Frontal cortex (tissue), 4 donors: ENCODE data around the gene GPX2. TPM values are rescaled to one million over a fixed set of nuclear protein-coding genes. Genes with fewer than 3 reads are reported as not detected.

Experiments
- DNase-seq, 2 donors: peaks; one replicate each; pipeline ENCODE4 v3.0.0; 2012; ENCODE audit warnings: low spot score in 2 of 2
- FAIRE-seq: peaks from 2 replicates; lab custom pipeline; 2012; peaks lifted over from hg19 to GRCh38; lab: Jason Lieb, UNC
- total RNA-seq: library from RNA; depleted of rRNA; stranded (reverse); fragments of >200 nt; gene quantifications from one replicate; pipeline ENCODE4 v1.2.3, GENCODE V29; 2014
- donor health status: control.
- donor health status: control.
- donor health status: control.

GPX2 gene
- total RNA-seq, 1 donor from 2014 or later = not detected

GRCh38 chr14:64965356-64966000, 22.9 kb upstream of the GPX2 start:
- FAIRE-seq (no peak), DNase-seq (no peak)

GRCh38 chr14:64963611-64964010, 21.1 kb upstream of the GPX2 start:
- no peak for FAIRE-seq
- no peak for DNase-seq

DNA sequence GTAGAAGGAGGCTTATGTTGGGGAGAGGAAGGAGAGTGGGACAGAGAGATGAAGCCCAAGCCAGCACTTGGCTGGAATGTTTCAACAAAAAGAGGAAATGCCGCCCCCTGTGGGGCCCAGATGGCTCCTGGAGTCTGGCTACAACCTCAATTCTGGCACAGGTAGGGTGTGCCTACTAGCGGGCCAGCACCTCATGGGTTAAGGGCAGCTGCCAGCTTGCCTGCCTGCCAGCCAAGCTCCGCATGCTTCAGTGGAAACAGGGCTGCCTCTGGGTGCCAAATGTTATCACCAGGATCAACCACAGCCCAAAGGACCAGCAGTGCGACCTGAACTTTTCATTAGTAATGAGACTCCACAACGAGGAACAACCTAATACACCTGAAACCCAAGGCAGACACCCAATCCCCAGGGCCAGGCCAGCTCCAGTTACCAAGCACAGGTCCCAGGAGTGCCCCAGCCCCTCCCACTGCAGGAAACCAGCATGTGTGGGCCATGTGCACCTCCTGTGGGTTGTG, 18.3 kb upstream of the GPX2 start:
- DNase-seq (no peak), FAIRE-seq (no peak)

GRCh38 chr14:64958743-64959142, 16.2 kb upstream of the GPX2 start:
- no peak for FAIRE-seq
- no peak for DNase-seq

DNA sequence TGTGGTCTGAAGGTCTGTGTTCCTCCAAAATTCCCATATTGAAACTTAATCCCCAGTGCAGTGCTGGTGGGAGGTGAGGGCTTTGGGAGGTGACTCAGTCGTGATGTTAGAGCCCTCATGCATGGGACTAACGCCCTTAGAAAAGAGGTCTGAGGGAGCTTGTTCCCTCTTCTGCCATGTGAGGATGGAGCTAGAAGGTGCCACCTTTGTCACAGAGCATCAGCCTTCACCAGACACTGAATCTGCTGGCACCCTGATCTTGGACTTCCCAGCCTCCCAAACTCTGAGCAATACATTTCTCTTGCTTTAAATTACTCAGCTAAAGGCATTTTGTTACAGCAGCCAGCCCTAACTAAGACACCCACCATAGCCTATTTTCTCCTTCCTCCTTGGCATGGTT, 15.7 kb upstream of the GPX2 start:
- DNase-seq (no peak), FAIRE-seq (no peak)

DNA sequence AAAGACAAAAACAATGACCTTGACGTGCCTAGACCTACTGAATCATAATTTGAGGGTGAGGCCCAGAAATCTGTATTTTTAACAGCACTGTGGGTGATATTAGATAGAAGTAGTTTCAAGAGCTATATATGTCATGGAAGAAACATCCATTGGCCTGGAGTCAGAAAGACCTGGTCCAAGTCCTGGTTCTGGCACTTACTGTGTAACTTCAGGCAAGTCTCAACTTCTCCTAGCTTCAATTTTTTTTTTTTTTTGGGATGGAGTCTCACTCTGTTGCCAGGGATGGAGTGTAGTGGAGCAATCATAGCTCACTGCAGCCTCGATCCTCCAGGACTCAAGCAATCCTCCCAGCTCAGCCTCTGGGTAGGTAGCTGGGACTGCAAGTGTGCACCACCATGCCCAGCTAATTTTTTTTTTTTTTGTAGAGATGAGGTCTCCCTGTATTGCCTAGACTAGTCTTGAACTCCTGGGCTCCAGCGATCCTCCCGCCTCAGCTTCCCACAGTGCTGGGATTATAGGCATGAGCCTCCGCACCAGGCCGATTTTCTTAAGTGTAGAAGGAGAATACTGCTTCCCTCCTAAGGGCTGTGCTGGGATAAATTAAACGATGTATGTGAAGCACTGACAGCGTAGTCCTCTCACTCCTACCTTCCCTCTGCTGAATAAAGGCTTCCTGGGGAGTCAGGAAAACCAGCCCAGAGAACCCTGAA, 14.3 kb upstream of the GPX2 start:
- DNase-seq (no peak), FAIRE-seq (no peak)

DNA sequence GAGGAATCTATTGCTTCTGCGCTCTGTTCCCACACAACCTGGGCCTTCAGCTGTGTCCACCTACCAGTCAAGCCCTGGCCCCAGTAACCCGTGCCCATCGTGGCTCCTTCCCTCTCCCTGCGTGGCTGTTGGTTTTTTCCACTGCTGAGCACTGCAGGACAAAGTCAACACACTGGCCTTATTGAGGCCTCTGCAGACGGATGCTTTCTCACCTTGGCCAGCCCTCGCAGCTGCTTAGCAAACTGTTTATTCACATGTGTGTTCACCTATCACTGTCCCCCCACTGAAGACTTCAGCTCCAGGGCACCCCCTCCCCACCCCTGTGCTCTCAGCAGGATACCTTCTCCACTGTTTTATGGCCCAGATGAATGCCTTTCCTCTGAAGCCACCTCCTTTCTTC, 12.8 kb upstream of the GPX2 start:
- FAIRE-seq (no peak), DNase-seq (no peak)

GRCh38 chr14:64954491-64955240, 12.1 kb upstream of the GPX2 start:
- DNase-seq = no peak
- no peak for FAIRE-seq

DNA sequence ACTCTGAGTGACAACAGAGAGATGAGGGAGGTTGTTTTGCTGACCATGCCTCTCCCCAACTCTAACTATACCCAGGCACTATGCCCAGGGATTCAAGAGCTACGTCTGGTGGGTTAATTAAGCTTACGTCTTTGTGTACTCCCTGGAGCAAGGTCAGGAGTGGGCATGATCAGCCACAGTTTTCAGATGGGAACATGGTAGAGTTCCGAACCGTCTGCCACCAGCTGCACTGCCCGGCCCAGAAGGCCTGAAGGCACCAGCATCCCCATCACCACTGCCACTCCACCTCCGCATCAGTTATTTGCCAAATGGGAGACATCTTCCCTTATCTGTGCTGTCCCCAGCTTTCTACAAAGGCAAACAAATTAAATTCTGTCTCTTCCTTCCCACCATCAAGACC, 11.1 kb upstream of the GPX2 start:
- no peak for DNase-seq
- FAIRE-seq = no peak

GRCh38 chr14:64953310-64953654, 10.7 kb upstream of the GPX2 start:
- DNase-seq = no peak
- FAIRE-seq = no peak

DNA sequence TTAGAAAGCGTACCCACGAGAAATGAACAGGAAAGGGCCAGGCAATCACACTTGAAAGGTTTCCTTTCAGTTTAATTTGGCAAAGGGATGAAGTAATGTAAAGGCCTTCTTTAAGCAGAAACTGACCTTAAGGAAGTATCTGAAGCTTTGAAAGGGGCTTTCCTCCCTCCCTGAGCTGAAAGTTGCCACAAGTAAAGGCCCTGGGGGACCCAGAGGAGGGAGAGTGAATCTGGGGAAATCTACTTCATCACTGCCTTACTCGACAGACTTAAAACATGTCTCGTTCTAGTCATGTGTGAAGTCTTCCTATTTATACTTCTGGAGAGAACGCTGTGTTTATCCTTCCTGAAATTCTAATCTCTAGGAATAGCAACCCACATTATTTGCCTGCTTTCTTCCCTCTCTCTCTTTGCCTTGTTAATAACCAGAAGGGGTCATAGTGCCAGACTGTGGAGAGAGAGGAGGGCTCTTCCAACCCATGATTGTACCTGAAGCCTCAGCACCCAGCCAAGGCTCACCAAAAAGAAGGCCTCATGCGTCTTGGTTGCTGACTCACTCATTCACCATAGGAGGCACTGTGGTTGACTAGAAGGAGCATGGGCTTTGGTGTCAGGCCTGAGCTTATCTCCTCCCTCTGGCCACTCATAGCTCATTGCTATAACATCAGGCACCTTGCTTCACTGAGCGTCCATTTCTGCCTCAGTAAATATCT, 10.2 kb upstream of the GPX2 start:
- DNase-seq (no peak), FAIRE-seq (no peak)

- DNase-seq (no peak), FAIRE-seq (no peak)
Observed at GRCh38 chr14:64951724-64952123, 9.2 kb upstream of the GPX2 start.

DNA sequence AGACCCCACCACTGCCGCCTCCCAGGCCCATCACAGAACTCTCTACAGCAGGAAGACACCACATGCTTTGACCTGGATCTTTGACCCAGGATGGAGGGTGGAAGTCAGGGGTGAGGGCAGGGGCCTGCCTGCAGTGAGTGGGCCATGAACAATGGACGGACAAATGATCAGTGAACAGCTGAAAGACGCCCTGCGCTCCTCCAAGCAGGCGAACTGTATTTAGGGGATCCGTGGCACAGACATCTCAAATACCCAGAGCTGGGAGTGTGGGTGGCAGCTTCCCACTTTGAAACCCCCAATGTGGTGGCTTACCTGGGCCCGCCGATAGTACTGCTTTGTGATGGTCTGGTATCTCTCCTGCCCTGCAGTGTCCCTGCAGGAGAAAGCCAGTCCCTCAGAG, 8.7 kb upstream of the GPX2 start:
- FAIRE-seq = no peak
- no peak for DNase-seq

DNA sequence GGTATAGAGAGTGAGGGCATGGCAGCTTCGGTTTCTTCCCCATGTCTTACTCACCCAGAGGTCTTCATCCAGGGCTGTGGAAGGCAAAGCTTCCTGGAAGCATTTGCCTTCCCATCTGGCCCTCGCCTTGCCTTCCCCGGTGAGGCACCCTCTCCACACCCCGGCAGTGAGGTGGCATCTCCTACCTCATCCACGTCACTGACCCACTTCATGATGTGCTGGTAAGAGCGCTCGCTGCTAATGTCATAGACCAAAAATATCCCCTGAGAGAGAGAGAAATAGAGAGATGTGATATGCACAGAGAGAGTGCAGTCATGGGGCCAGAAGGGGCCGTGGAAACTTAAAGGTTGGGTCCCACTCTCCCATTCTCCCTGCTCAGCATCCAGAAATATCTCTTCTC, 8.3 kb upstream of the GPX2 start:
- FAIRE-seq (no peak), DNase-seq (no peak)

- FAIRE-seq (no peak), DNase-seq (no peak)
Observed at GRCh38 chr14:64948612-64949210, 6.2 kb upstream of the GPX2 start.

GRCh38 chr14:64947710-64948611, 5.4 kb upstream of the GPX2 start:
- FAIRE-seq (no peak), DNase-seq (no peak)

DNA sequence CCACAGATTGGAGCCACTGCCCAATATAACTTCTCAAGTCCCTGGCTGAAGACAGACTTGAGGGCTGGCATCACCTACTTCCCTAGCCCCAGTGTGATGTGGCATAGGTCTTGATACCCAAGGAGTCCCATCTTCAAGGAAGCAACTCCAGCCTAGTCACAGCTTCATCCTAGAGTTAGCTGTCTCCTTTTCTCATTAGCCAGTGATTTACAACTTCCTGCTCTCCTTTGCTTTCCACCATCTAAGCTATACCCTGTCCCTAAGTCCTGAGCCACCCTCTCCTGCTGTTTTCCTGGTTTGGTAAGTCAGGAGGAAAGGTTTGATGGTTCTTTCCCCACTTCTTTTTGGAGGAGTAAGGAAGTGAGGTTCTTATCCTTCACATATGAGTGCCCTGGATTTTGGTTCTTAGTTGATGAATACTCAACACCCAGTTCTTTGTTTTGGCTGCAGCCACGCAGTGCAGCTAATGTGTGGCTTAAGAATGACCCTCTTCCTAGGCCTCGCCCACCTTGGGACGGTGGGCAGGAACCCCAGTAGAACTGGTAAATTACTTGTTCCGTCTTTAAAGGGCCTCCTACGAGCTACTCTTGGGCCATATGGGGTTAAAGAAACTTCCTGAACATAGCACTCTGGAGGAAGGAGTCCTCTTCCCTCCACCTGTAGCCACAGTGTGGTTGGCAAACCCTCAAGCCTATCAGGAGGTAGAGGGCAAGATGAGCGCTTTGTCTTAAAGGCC, 3.9 kb upstream of the GPX2 start:
- DNase-seq (no peak), FAIRE-seq (no peak)

DNA sequence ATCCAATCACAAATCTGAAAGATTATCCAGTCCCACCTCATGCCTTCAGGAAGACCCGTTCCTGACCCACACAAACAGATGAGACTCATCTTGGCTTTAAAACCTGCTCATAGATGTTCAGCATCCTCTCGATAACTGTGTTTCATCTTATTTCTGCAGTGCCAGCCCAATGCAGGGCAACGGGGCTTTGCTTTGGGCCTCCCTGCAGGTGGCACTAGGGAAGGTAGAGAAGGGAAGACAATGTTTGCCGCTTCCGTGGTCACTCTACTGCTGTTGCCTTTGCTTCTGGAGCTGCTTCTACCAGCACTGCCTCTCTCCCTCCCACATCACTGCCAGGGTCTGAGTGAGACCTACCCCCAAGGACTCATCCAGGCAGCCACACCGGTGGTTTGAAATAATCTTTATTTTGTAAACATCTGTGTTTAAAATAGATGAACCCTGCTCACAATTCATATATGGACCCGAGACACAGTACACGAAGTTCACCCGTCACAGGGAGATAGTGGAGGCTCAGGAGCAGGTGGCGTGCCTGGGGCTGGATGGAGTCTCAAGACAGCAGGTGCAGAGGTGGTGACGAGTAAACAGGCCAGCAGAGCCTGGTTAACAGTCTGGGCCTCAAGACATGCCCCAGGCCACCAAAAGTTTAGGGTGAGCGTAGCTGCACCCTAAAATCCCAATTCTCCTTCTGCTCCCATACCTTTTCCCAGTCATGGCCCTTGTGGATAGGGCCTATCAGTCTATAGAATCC, 3.1 kb upstream of the GPX2 start:
- DNase-seq (no peak), FAIRE-seq (no peak)
